ENCODE results near the gene ACSL5.

The ACSL5 gene

GRCh38 chr10:112446055-112446854, 72.3 kb downstream of the ACSL5 start:
- no peak for TF ChIP-seq CTCF (IDR thresholded peaks at IDR 0.05; ENCODE audit: borderline replicate concordance, insufficient read depth, low read depth, low read length)
- peak overlapping the region; percentile 100 for H3K4me3 ChIP-seq (ENCODE audit: low read depth, low read length)

GRCh38 chr10:112446855-112447619, 73.1 kb downstream of the ACSL5 start, which contains the start of the genes VTI1A and ZDHHC6:
Gene VTI1A, plus strand, starts transcription at chr10:112447215. Its CDS starts 159 bp downstream, at chr10:112447374.
Gene ZDHHC6, minus strand, starts transcription at chr10:112446914. Its CDS starts 1,478 bp downstream, at chr10:112445436.
- TF ChIP-seq CTCF (IDR thresholded peaks at IDR 0.05; ENCODE audit: borderline replicate concordance, insufficient read depth, low read depth, low read length) = peak; percentile 36; the same call in 1 of the 2 replicates
- peak within 1 kb of the TSS; percentile 100 for H3K4me3 ChIP-seq (ENCODE audit: low read depth, low read length)

- no peak for TF ChIP-seq CTCF (IDR thresholded peaks at IDR 0.05; ENCODE audit: borderline replicate concordance, insufficient read depth, low read depth, low read length)
- peak overlapping the region; percentile 100 for H3K4me3 ChIP-seq (ENCODE audit: low read depth, low read length)
Measured at GRCh38 chr10:112447620-112447928, 73.7 kb downstream of the ACSL5 start.

GRCh38 chr10:112448888-112449287, 75.0 kb downstream of the ACSL5 start:
- TF ChIP-seq CTCF (IDR thresholded peaks at IDR 0.05; ENCODE audit: borderline replicate concordance, insufficient read depth, low read depth, low read length) = no peak
- no peak overlapping the region for H3K4me3 ChIP-seq (ENCODE audit: low read depth, low read length)

- TF ChIP-seq CTCF (IDR thresholded peaks at IDR 0.05; ENCODE audit: borderline replicate concordance, insufficient read depth, low read depth, low read length) = no peak
- H3K4me3 ChIP-seq (ENCODE audit: low read depth, low read length) = no peak overlapping the region
Measured at GRCh38 chr10:112454910-112455779, 81.2 kb downstream of the ACSL5 start.

GRCh38 chr10:112456533-112456932, 82.6 kb downstream of the ACSL5 start:
- H3K4me3 ChIP-seq (ENCODE audit: low read depth, low read length) = no peak overlapping the region
- TF ChIP-seq CTCF (IDR thresholded peaks at IDR 0.05; ENCODE audit: borderline replicate concordance, insufficient read depth, low read depth, low read length) = peak; percentile 29; the same call in 1 of the 2 replicates
